ENCODE results near the gene UPK1A. TPM values are rescaled to one million over a fixed set of nuclear protein-coding genes. Genes with fewer than 3 reads are reported as not detected.

UPK1A gene
- total and polyA plus RNA-seq, 10 of the 15 experiments (the other 5 are each of a cell fraction or from before 2014, with no cell fraction given), result 0.15 to 1.9 (median 0.26) TPM; not detected in 7

GRCh38 chr19:35645680-35646511 is 20.4 kb upstream of the UPK1A start:
- ChIA-PET RAD21 (ENCODE audit: unreplicated experiment) (interaction anchor here (1.2 kb wide), 1 partner anchor 28 kb away, joined by 3 read pairs; no protein-coding TSS in a partner anchor), CTCF (interaction anchor here (0.9 kb wide), 1 partner anchor 98 kb away, joined by 3 read pairs; no protein-coding TSS in a partner anchor), POLR2A (interaction anchor here (3.5 kb wide), 1 partner anchor 34 kb away, joined by 30 read pairs; the partner anchor contains the start of gene HAUS5), SMC1A (ENCODE audit: uncharacterized antibody, unreplicated experiment) (interaction anchor here (1.4 to 1.9 kb wide), 2 partner anchors 9 to 97 kb away, joined by 5 to 10 read pairs; no protein-coding TSS in a partner anchor)
- no peaks in the 10 kb centered on the region; a peak in 2 of 4 replicates for H3K36me3 ChIP-seq (ENCODE audit: control insufficient read depth in 2 of 2, insufficient read depth in 2 of 2, low read length in 1 of 2)
- H3K27ac ChIP-seq (ENCODE audit: control insufficient read depth, insufficient read depth), result no peak overlapping the region
- no peak for TF ChIP-seq RUNX3 (IDR thresholded peaks at IDR 0.05; ENCODE audit: low read length)
- TF ChIP-seq CEBPZ (IDR thresholded peaks at IDR 0.05; ENCODE audit: low read depth, low read length), result no peak
- TF ChIP-seq, protein P1, sequence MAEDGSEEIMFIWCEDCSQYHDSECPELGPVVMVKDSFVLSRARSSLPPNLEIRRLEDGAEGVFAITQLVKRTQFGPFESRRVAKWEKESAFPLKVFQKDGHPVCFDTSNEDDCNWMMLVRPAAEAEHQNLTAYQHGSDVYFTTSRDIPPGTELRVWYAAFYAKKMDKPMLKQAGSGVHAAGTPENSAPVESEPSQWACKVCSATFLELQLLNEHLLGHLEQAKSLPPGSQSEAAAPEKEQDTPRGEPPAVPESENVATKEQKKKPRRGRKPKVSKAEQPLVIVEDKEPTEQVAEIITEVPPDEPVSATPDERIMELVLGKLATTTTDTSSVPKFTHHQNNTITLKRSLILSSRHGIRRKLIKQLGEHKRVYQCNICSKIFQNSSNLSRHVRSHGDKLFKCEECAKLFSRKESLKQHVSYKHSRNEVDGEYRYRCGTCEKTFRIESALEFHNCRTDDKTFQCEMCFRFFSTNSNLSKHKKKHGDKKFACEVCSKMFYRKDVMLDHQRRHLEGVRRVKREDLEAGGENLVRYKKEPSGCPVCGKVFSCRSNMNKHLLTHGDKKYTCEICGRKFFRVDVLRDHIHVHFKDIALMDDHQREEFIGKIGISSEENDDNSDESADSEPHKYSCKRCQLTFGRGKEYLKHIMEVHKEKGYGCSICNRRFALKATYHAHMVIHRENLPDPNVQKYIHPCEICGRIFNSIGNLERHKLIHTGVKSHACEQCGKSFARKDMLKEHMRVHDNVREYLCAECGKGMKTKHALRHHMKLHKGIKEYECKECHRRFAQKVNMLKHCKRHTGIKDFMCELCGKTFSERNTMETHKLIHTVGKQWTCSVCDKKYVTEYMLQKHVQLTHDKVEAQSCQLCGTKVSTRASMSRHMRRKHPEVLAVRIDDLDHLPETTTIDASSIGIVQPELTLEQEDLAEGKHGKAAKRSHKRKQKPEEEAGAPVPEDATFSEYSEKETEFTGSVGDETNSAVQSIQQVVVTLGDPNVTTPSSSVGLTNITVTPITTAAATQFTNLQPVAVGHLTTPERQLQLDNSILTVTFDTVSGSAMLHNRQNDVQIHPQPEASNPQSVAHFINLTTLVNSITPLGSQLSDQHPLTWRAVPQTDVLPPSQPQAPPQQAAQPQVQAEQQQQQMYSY (CRISPR knock-in tag; IDR thresholded peaks at IDR 0.05), result no peak
- no peak for TF ChIP-seq EGR1 (IDR thresholded peaks at IDR 0.05; ENCODE audit: borderline replicate concordance in 1 of 2, low read depth in 2 of 2, low read length in 2 of 2)
- no peak for TF ChIP-seq NFIC (IDR thresholded peaks at IDR 0.05; ENCODE audit: low read depth, low read length)
- TF ChIP-seq ZBED1 (IDR thresholded peaks at IDR 0.05; ENCODE audit: borderline replicate concordance), result no peak
- H3K4me3 ChIP-seq, result no peak overlapping the region
- H3K9me3 ChIP-seq (replicated peaks; ENCODE audit: control insufficient read depth, insufficient read depth, low read length), result no peaks in the 10 kb centered on the region
- no peak overlapping the region for H3K4me2 ChIP-seq (ENCODE audit: control insufficient read depth, insufficient read depth)
- FAIRE-seq, result no peak
- no peak for DNase-seq (ENCODE audit: low read depth, low spot score)
- BruUV-seq (replicated peaks), result no TSS peak
- peaks cover 30% of the 10 kb centered on the region for H3K4me1 ChIP-seq (ENCODE audit: control insufficient read depth, insufficient read depth, low read length)
- peaks cover 25% of the 10 kb centered on the region for H3K79me2 ChIP-seq (ENCODE audit: control insufficient read depth, insufficient read depth, low read length)
- no peak for ATAC-seq
- 64% methylated on average over 7 of the region's 7 CpGs for WGBS (ENCODE audit: insufficient coverage, insufficient replicate concordance, low lambda C conversion rate, missing lambda C conversion rate)
- H4K20me1 ChIP-seq (ENCODE audit: control insufficient read depth, insufficient read depth), result no peaks in the 10 kb centered on the region; the same call in 1 of the 2 replicates
- intact Hi-C loops (cut with micrococcal nuclease; ENCODE audit: unreplicated experiment), result no loop called here
- in situ Hi-C loops (cut with MboI), result no loop called here
- H3K27me3 ChIP-seq (replicated peaks in 1 of 2; ENCODE audit: control insufficient read depth in 2 of 2, insufficient read depth in 2 of 2, low read length in 1 of 2), result no peaks in the 10 kb centered on the region
- no peak overlapping the region for H3K9ac ChIP-seq (ENCODE audit: control insufficient read depth, insufficient read depth, low read length)
- no peak overlapping the region for H2AFZ ChIP-seq (ENCODE audit: control insufficient read depth, low read depth, low read length)
